Astrocyte of the spinal cord (primary cell): ENCODE measurements around the gene ATXN3L.

Experiments
- DNase-seq: peaks from one replicate; pipeline ENCODE4 v3.0.0; 2011; ENCODE audit warnings: low read depth, low spot score
- H3K4me3 ChIP-seq: 2 replicates; pipeline ENCODE4 v1.5.1; 2011; ENCODE audit warnings: low read depth, mild to moderate bottlenecking, low read length, moderate library complexity
- in situ Hi-C: cut with HindIII; loops from 2 replicates; pipeline ENCODE4 v1.10.0; 2017; ENCODE audit warnings: low sequenced_read_pairs
- TF ChIP-seq, protein P1 (sequence below): IDR thresholded peaks from 2 replicates; pipeline ENCODE4 v1.5.1; 2012; ENCODE audit warnings: low read depth, mild to moderate bottlenecking, low read length, inconsistent platforms

ATXN3L gene

GRCh38 chrX:13319953-13320352 is at the start of gene ATXN3L:
TSS of gene ATXN3L (minus strand) at chrX:13320053. CDS start at chrX:13319934, 119 bp downstream.
- no peak for DNase-seq
- in situ Hi-C loops, result no loop called here
- TF ChIP-seq, protein P1, sequence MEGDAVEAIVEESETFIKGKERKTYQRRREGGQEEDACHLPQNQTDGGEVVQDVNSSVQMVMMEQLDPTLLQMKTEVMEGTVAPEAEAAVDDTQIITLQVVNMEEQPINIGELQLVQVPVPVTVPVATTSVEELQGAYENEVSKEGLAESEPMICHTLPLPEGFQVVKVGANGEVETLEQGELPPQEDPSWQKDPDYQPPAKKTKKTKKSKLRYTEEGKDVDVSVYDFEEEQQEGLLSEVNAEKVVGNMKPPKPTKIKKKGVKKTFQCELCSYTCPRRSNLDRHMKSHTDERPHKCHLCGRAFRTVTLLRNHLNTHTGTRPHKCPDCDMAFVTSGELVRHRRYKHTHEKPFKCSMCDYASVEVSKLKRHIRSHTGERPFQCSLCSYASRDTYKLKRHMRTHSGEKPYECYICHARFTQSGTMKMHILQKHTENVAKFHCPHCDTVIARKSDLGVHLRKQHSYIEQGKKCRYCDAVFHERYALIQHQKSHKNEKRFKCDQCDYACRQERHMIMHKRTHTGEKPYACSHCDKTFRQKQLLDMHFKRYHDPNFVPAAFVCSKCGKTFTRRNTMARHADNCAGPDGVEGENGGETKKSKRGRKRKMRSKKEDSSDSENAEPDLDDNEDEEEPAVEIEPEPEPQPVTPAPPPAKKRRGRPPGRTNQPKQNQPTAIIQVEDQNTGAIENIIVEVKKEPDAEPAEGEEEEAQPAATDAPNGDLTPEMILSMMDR, result no peak
- no peak within 1 kb of the TSS for H3K4me3 ChIP-seq

- no peak for DNase-seq
These were observed 49.6 kb upstream of the ATXN3L start for GRCh38 chrX:13369256-13370030.

DNA sequence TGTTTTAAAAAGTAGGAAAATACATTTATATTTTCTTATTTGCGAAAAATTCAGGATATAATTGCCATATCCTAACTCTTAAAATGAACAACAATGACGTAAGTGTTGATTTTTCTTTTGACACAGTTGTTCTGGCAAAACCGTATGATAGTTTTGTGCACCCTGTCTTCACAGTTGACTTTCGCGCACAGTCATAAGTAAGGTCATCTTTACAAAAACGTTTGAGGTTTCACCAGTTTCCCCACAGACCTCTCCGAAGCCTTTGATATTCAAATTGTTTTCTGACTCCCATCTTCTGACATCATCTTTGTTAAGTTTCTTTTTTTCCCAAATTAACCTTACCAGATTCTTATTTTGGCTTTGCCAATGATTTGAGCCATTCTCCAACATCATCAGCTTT is 48.1 kb upstream of the ATXN3L start:
- no peak overlapping the region for H3K4me3 ChIP-seq
- TF ChIP-seq, protein P1, result no peak
- in situ Hi-C loops, result no loop called here
- DNase-seq, result peak; percentile 32

More at GRCh38 chrX:13369256-13370030, 49.6 kb upstream of the ATXN3L start:
- in situ Hi-C loops, result no loop called here
- TF ChIP-seq, protein P1, result no peak
- H3K4me3 ChIP-seq, result no peak overlapping the region

DNA sequence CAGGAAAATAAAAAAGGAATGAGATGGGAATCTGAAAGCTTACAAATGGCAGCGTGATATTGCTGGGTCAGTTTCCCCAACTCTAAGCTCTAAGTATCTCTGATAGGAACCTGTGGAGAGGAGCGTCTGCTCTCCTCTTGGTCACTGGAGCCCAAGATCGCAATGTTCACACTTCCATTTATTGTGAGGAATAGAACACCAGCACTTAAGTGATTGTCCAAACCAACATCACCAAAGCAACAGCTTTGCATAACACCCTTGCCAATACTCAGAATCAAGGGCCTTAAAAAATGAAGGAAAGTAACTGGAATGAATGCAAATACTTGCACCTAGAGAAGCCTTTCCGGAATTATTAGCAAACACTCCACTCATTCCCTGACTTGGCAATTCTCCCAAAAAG is 46.8 kb upstream of the ATXN3L start:
- in situ Hi-C loops, result no loop called here
- DNase-seq, result no peak
- TF ChIP-seq, protein P1, result no peak
- H3K4me3 ChIP-seq, result no peak overlapping the region

GRCh38 chrX:13365161-13365560 is 45.3 kb upstream of the ATXN3L start:
- H3K4me3 ChIP-seq, result no peak overlapping the region
- no peak for DNase-seq
- in situ Hi-C loops, result no loop called here
- TF ChIP-seq, protein P1, result no peak

DNA sequence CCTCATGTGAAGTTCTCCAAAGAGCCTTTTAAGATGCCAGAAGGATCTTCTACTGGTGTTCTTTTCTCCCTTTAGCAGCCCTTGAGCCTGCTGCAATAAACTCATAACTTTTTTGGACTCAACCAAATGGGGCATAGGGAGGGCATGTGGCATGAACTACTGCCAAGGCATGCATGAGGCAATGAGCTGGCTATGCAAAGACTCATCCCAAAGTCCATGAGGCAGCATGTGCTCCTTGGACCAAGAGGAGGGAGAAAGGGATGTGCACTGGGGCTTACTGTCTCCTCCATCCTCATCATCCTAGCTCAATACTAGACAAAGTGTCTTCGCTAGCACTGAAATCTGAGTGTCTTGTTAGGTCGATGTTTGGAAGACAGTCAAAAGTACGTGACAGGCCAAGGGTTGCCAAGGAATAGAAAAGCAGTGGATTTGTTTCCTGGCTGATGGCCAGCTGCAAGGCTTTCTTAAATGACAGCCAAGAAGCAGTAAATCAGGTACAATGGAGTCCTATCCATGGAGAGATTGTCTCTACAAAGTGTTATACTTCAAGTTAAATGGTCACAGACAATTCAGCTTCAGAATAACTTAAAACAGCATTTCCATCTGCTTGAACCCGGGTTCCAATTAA is 44.5 kb upstream of the ATXN3L start:
- in situ Hi-C loops, result no loop called here
- no peak for DNase-seq
- no peak overlapping the region for H3K4me3 ChIP-seq
- TF ChIP-seq, protein P1, result no peak
